ENCODE measurements around the gene ZNF557.

ZNF557 gene

GRCh38 chr19:7072541-7072940 lies 3.0 kb downstream of the ZNF557 start:
- no peak overlapping the region for H3K27ac ChIP-seq
- CTCF ChIA-PET = no interaction called here
- TF ChIP-seq CTCF (conservative IDR thresholded peaks at IDR 0.05; ENCODE audit: low read depth) = no peak
- no peak for DNase-seq (ENCODE audit: low spot score)
- POLR2A ChIA-PET (ENCODE audit: low non-redundant PET) = no interaction called here

- ChIA-PET CTCF (no interaction called here), POLR2A (ENCODE audit: low non-redundant PET) (no interaction called here)
- TF ChIP-seq CTCF (conservative IDR thresholded peaks at IDR 0.05; ENCODE audit: low read depth) = no peak
- no peak overlapping the region for H3K27ac ChIP-seq
- DNase-seq (ENCODE audit: low spot score) = no peak
Observed at GRCh38 chr19:7074705-7075282, 5.3 kb downstream of the ZNF557 start.

GRCh38 chr19:7076151-7076550 lies 6.6 kb downstream of the ZNF557 start:
- no peak overlapping the region for H3K27ac ChIP-seq
- CTCF ChIA-PET = no interaction called here
- no peak for DNase-seq (ENCODE audit: low spot score)

GRCh38 chr19:7078008-7078407 lies 8.5 kb downstream of the ZNF557 start:
- no peak for TF ChIP-seq CTCF (conservative IDR thresholded peaks at IDR 0.05; ENCODE audit: low read depth)
- ChIA-PET CTCF (no interaction called here), POLR2A (ENCODE audit: low non-redundant PET) (no interaction called here)
- DNase-seq (ENCODE audit: low spot score) = no peak
- no peak overlapping the region for H3K27ac ChIP-seq

More at GRCh38 chr19:7076151-7076550, 6.6 kb downstream of the ZNF557 start:
- no peak for TF ChIP-seq CTCF (conservative IDR thresholded peaks at IDR 0.05; ENCODE audit: low read depth)
- POLR2A ChIA-PET (ENCODE audit: low non-redundant PET) = no interaction called here

GRCh38 chr19:7083076-7083956 lies 13.8 kb downstream of the ZNF557 start:
- CTCF ChIA-PET = interaction anchor here (0.6 to 1.3 kb wide), 3 partner anchors 19 to 103 kb away, joined by 3 to 4 read pairs (median 4); no protein-coding TSS in a partner anchor
- TF ChIP-seq CTCF (conservative IDR thresholded peaks at IDR 0.05; ENCODE audit: low read depth) = no peak
- POLR2A ChIA-PET (ENCODE audit: low non-redundant PET) = no interaction called here
- DNase-seq (ENCODE audit: low spot score) = no peak
- no peak overlapping the region for H3K27ac ChIP-seq

- no peak for DNase-seq (ENCODE audit: low spot score)
- ChIA-PET POLR2A (ENCODE audit: low non-redundant PET) (no interaction called here), CTCF (no interaction called here)
- H3K27ac ChIP-seq = no peak overlapping the region
- TF ChIP-seq CTCF (conservative IDR thresholded peaks at IDR 0.05; ENCODE audit: low read depth) = no peak
Observed at GRCh38 chr19:7088999-7089398, 19.5 kb downstream of the ZNF557 start.

Data from RWPE1 (cell line).